ENCODE results near the gene AGMO.

Gene AGMO

DNA sequence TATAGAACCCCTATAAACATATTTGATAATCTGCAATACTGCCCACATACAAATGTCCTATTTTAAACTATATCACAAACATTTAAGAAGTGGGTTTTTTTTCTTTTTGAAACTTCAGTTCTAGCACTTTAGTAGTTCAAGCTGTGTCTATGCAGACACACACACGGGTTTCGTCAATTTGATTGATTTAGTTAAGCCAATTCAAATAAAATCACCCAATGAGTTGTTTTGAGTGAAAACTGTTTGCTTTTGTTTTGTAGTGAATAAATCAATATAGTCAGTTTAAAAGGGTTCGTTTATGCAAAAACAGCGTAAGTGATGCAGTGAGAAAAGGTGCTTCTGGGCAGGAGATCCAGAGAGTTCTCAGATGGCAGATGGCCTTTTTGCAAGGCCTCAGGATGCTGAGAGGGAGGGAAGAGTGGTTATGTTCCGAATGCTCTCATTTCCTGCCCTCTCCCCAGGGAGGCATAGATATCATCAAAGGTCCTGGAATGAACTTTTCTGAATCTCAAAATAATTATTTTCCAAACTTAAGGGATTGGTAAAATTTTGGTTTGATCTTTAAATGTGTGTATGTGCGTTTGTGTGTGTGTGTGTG, 102.7 kb downstream of the AGMO start:
- no peak for DNase-seq (ENCODE audit: low read depth in 3 of 3)

DNA sequence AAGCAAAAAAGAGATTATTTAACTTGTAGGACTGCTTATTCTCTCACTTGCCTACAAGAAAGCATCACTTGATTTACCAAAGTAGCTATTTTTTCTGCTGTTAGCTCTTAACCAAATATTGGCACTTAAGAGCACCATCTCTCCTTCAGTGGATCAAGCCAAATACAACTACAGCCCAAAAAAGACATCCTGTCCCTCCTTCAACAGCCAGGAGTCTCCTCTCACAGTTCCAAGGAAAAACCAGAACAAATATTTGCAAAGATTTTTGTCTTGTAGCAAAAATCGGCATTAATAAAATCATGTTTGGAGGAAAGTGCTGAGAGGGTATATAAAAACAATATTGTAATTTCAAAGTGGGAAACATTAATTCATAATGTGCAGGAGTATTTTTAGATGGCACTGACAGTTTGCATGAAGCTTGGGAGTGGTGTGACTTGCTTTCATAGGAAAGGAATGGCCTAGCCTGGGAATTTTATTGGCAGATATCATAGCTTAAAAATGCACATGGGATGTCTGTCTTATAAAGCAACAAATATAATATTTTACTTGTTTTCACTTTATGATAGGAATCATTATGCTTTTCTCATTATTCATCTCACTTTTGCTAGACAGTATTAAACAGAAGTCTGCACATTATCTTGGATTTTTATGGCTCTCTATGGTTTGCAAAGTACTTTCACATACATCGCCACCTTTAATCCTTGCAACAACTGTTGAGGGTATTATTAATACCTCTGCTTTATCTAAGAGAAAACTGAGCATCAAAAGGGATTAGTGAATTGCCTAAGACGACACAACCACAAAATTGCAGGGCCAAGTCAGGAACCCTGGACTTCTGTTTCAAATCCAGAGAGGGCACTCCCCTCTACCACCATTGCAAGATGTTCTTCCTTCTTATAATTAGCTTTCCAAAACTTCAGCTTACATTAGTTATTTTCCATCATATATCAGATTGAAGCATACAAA, 103.5 kb downstream of the AGMO start:
- DNase-seq (ENCODE audit: low read depth in 3 of 3) = no peak

DNA sequence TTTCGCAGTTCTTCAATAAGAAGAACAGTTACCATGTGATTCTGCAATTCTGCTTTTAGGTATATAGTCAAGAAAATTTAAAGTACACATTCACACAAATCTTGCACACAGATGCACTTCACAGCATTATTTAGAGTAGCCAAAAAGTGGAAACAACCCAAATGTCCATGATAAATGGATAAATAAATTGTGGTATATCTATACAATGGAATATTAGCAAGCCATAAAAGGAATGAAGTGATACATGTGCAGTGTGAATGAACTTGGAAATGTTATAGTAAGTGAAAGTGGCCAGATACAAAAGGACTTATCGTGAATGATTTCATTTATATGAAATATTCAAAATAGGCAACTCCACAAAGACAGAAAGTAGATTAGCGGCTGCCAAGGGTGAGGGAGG, 109.1 kb downstream of the AGMO start:
- DNase-seq (ENCODE audit: low read depth in 3 of 3) = no peak

DNA sequence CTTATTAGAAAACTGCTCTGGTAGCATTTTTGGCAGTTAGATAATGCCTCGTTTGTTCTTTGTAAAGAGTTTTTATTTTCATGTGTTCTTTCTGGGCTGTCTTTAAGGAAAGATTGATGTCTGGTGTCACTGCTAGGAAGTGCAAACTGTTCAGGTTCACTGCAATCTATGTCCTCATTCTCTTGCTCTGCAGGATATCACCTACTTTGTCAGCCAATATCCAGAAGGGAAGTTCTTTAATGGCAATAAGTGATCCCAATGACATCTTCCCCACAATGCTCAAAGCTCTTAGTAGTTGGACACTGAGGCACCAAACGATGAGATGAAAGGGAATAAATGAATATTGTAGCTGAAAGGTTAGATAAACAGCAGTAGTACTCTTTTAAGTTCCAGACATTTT, 115.1 kb downstream of the AGMO start:
- no peak for DNase-seq (ENCODE audit: low read depth in 3 of 3)

DNA sequence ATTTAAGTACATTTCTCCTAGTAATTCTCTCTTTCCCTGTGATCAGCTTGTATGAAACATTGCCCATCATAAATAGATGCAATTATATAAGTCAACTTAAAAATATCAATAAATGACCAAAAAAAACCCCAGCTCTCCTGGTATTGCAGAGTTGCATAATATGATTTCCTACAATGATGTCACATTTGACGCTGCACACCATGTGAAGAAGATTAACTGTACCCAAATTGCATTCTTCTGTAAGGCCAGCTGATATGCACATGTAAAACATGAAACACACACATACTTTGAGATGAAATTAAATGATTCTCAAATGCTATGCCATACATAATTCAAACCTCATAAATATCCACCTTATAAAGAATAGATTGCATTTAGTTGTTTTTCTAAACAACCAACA, 115.5 kb downstream of the AGMO start:
- DNase-seq (ENCODE audit: low read depth in 3 of 3) = no peak

DNA sequence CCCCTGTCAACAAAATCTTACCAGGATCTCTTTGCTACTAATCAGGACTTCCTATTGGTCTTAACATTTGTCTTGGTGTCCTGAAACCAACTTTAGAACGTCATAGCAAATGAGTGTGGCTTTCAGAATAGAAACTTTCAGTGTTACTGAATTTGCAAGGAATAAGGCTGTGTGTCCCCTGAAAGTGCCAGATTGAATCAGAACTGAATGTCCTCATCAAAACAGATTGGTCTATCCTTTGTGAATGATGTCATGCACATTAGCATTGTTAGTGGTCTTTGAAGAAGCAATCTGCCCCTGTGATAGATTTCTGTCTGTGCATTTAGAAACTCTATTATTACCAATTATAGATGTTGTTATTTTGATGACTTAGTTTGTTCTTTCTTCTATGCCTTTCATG, 119.9 kb downstream of the AGMO start:
- DNase-seq (ENCODE audit: low read depth in 3 of 3) = no peak

DNA sequence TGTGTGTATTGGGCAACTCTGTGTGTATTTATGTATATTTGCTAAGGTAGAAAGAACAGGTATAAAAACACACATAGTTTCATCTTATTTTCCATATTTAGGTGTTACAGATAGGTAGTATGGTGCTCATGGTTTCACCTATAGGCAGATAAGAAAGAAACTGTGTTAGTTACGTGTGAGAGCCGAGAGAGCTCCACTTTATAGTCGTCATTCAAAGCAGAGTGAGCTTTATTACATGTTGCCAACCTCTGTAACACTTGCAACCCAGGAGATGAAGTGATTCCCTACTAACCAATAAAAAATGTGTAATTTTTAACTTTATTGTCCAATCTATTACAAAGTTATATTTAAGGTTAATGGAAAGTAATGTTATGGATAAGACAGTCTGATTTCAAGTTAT, 121.3 kb downstream of the AGMO start:
- no peak for DNase-seq (ENCODE audit: low read depth in 3 of 3)

DNA sequence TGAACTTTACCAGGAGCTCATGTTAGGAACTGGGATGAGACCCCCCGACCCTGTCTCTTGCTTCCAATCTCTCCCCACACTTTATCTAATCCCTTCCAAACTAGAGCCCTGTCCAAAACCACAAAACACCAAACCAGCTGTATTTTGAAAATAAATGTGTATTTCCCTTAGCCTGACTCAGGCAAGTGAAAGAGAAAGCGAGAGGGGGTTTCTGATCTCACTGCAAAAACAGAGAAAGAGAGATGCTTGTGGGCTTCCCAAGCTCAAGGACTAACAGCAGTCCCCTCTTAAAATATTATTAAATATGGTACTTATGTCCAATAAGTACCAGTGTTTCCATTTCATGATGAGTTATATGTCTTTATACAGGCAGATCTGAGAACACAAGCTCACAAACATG, 122.0 kb downstream of the AGMO start:
- DNase-seq (ENCODE audit: low read depth in 3 of 3) = no peak

DNA sequence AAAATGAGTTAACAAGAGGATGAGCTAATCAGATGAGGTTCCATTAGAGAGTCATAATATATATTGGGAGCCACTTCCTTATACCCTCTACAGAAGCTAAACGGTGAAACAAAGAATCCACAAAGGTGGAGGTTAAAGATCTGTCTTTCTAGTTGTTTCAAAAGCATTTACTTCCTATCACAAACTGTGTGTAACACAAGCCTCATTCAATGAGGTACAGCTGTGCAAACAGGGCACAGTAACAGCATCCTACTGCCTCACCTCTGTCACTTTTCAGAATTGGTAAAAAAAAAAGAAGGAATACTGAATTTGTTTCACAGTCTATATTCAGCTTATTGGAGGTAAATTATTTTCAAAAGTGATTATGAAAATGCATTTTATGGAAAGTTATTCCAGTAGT, 128.7 kb downstream of the AGMO start:
- no peak for DNase-seq (ENCODE audit: low read depth in 3 of 3)

DNA sequence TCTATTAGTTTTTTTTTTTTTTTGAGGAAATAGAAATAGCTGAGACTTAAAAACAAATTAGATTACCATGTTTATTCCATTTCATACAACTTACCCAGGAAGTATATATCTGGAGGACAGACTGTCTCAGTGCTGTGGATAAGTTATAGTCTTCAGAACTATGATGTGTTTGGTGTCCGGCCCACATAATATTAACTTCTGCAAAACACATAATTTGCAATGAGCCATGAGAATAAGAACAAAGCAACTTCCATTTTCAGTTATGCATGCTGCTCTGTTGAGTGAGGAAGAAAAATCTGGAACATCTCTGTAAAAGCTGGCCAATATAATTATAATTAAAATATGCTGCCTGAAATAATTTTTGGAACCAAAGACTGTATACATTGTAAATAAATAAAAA, 130.9 kb downstream of the AGMO start:
- no peak for DNase-seq (ENCODE audit: low read depth in 3 of 3)

DNA sequence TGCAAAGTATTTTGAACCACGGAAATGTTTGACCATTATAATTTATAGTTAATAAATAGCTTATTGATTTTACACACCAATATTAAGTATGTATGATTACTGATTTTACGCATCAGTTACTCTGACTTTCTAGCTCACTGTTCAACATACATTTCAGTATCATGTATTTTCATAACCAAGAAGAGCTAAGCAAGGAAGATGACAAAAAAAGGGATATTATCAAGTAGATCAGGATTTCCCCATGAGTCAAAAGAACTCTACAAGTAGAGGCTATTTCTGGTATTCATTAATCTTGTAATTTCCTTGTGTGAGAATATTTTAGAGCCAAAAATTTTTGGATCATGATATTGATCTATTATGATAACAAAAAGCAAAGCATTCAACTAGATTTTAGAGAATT, 131.6 kb downstream of the AGMO start:
- no peak for DNase-seq (ENCODE audit: low read depth in 3 of 3)

DNA sequence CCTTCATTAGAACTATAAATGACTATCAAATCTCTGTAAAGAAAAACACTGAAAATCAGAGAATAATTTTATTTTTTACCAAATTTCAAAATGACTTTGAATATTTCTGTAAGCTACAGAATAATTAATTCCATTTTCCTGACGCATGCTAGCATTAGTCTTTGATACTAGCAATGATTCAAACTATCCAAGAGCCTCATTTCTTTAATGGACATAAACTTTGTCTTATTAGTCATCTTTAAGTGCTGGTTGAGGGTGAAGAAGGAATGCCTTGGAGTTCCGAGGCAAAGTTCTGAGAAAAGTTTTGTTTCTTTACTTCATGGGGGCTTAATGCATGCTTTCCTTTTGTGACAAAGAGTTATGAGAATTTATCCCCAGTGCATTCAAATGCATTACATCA, 137.3 kb downstream of the AGMO start:
- no peak for DNase-seq (ENCODE audit: low read depth in 3 of 3)

DNA sequence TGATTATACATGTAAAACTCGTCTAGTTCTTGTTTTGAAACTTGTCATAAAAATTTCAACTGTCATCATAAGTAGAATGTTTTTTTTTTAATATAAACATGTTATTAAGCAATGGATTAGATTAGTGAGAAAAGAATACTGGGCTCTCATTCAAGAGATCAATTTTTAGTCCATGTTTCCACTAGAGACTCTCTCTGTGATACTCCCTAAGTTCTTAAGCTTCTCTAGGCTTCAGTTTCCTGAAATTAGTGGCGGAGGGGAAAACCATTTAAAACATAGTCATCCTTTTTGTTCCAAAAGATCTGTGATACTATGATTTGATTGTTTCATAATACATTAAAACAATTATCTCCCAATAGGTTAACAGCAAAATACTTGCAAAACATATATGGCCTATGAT, 142.2 kb downstream of the AGMO start:
- no peak for DNase-seq (ENCODE audit: low read depth in 3 of 3)

DNA sequence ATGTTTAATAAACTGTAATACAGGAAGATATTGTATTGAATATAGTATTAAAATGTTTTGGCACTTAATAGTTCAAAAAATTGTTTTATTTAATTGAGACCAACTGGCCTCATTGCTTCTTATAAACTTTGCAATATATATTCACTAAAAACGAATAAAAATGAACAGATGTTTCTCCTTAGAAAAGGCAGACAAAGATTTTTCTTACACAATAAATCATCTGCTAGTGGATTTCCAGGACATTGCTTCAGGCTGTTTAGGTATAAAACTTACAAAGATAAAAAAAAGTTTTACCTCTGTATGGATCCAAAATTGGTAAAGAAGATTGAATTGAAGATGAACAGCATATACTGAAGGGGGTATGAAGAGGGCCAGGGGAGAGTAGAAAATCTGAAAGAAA, 143.6 kb downstream of the AGMO start:
- DNase-seq (ENCODE audit: low read depth in 3 of 3) = no peak

DNA sequence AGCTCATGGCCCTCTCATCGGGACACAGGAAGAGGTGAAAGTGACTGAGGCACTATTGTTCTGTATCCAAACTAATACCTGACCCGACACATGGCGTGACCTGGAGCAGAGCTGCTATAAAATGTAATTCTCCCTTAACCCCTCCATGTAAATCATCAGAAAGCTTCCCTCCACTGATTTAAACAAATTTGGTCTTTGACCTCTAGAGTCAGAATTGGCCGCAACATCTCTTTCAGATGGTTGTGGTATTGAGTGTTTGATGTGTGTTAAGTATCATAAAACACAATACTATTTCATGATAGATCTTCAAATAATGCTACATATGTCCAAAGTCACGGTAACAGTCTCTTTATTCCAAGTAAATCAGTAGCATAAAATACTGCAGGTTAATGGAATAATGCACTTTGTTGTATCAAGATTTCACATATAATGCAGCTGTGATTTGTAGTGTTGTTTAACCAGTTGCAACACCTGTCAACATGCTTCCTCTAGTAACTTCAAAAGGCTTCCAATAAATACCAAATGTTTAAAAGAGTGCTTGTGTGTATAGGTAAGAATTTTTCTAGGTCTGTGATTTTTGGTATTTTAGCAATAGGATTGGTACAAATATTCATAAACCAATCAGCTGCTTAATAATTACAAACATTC, 144.3 kb downstream of the AGMO start:
- DNase-seq (ENCODE audit: low read depth in 3 of 3) = no peak

DNA sequence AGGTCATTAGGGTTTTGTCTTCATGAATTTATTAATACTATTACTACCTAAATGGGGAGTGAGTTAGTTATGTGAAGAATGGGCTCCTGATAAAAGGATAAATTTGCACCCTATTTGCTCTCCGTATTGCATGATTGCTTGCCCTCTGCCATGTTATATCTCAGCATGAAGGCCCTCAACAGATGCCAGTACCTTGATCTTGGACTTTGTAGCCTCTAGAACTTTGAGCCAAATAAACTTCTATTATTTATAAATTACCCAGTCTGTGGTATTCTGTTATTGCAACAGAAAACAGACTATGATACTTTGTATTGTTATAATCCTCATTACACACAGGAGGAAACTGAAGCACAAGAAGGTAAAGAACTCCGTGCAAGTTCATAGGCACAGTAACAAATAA, 150.8 kb downstream of the AGMO start:
- no peak for DNase-seq (ENCODE audit: low read depth in 3 of 3)

DNA sequence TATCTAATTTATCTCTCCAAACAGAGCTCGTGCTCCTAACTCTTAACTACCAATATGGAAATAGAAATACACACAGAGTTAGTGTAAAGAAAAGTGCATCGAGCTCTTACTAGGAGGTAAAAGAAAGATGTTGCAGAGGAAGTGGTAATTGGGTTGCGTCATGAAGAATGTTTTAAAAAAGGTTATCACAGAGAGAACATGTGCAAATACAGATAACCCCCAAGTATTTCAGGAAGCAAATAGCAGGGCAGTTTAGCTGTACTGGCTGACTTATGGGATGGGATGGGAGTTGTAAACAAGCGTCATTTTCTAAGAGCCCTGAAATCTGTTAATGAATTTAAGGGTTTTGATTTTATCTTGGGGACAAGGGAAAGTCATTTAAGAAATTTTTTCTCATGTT, 153.9 kb downstream of the AGMO start:
- DNase-seq (ENCODE audit: low read depth in 3 of 3) = no peak

DNA sequence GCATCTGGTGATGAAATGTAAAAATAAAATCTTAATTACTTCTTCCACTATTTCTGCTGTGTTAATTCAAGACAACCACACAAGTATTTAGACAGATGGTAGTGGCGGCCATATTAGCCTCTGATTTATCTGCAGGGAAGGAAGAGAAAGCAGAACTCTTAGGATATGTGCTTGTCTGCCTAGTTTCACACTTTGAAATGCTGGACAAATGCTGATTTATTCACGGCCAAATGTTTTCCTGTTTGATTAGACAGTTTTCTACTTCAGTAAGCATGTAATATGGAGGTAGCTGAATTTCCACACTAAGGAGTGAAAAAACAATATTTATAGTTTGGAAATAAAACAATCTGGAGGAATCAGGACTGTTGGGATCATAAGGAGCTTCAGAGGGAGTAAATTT, 158.1 kb downstream of the AGMO start:
- DNase-seq (ENCODE audit: low read depth in 3 of 3) = no peak

DNA sequence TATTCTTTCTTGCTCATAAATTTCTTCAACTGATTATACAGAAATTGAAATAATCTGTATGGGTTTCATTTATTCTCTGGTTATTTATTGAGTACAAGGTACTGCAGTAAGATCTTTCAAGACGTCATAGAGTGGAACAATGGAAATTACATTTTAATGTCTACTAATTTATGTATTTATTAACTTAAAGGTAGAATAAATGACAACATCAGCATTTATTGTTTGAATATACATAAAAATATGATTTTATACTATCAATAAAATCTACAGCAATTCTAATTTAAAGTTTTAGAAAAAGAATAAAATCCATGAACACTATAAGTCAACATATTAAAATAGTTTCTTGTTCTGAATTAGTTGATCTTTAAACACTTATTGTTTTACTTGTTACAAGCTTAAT, 158.5 kb downstream of the AGMO start:
- no peak for DNase-seq (ENCODE audit: low read depth in 3 of 3)

DNA sequence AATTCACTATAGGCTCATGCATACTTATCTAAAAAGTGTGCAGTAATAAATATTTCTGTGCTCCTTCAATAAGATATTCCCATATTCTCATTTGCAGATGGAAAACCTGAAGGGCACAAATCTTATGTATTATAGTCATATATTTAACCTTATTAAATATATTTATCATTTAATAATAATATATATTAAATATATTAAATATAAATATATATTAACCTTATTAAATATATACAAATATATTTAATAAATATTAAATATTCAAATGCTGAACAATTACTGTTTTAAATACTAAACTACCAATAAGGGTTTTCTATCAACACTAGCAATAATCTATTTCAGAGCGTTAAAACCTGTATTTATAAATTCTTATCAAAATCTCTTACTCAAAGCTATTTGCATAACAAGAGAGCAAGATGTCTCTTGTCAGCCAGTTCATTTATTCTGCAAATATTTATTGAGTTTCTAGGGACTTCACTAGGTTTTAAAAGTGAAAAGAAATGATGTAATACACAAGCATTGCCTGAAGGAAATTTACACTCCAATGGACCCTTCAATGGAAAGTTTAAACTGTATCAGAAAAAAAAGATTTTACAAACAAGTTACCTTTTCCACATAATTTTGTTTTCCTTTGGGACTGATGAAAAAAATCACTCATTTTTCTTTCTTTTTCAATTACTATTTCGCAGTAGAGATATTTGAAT, 159.2 kb downstream of the AGMO start:
- DNase-seq (ENCODE audit: low read depth in 3 of 3) = no peak

DNA sequence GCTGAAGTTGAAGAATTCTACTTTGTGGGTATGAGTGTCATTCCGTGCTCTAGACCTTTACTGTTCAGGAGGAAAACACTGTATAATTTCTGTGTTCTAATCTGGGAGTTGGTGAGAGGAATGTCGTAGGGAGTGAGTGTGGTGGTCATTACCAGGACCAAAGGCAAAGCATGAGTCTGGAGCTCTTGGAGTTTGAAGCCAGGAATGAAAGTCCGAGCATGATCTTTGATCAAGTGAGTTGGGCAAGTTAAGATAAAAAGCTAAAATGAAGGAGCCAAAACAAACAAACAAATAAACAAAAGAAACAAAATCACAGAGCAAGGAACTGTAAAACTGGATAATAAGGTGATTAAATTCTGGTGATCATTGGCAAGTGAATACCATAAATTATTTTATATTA, 161.4 kb downstream of the AGMO start:
- no peak for DNase-seq (ENCODE audit: low read depth in 3 of 3)

DNA sequence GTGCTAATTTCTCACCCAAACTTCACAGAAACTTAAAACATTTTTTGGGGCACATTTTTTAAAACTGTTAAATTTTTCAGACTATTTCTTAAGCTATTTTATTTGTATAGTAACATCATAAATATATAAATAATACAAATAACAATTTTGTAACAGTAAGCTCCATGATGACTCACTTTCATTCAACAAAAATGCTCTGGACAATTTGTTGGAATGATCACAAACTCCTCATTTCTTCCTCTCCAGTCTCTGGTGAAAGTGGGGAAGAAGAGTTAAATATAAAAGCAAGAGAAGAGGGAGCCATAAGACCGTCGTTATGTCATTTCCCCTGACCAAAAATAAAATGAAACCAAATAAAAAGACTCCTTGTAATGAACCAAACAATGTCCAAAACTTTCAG, 162.4 kb downstream of the AGMO start:
- no peak for DNase-seq (ENCODE audit: low read depth in 3 of 3)
